HEK293 (cell line): ENCODE measurements around the gene PSG3.
"Not testable (repeated sequence)": the region's sequence is repeated elsewhere in the genome, so short reads cannot be mapped to it uniquely, and the experiment has no call there.

ENCODE experiments used
- CTCF ChIA-PET: fragments of 350-600 bp; formaldehyde crosslinking; extraction: SDS; loops from one replicate; lab custom pipeline; 2021; ENCODE audit warnings: antibody characterized with exemption; lab: Yijun Ruan, JAX
- POLR2A ChIA-PET: fragments of 300-600 bp; formaldehyde crosslinking; extraction: SDS; loops from one replicate; lab custom pipeline; 2020; ENCODE audit warnings: antibody characterized with exemption, inconsistent platforms; lab: Yijun Ruan, JAX
- H3K27ac ChIP-seq: fragments of 200-500 bp; sonication (Bioruptor generic); 2 replicates; pipeline ENCODE4 v1.5.1; 2014; ENCODE audit warnings: low read depth, low read length, control low read depth, inconsistent platforms; ENCODE audit errors: extremely low read depth
- H3K36me3 ChIP-seq, 2 experiments: fragments of 200-500 bp in 1 of 2; sonication (Bioruptor generic) in 1 of 2; 1 replicate in 1 of 2; 2 replicates in 1 of 2; pipeline ENCODE4 v1.5.1; 2014 to 2017; ENCODE audit warnings: inconsistent platforms in 2 of 2, low read length in 2 of 2; ENCODE audit not compliant: control insufficient read depth in 2 of 2, insufficient read depth in 1 of 2
- H3K4me1 ChIP-seq: fragments of 200-500 bp; sonication (Bioruptor generic); 2 replicates; pipeline ENCODE4 v1.5.1; 2014; ENCODE audit warnings: mild to moderate bottlenecking, low read length, inconsistent platforms; ENCODE audit not compliant: control insufficient read depth, insufficient read depth
- H3K4me3 ChIP-seq: 2 replicates; pipeline ENCODE4 v1.5.1; 2011; ENCODE audit warnings: low read depth, mild to moderate bottlenecking, control low read depth, low read length, moderate library complexity
- H3K9me3 ChIP-seq: fragments of 200-500 bp; sonication (Bioruptor generic); 2 replicates; pipeline ENCODE4 v1.5.1; 2014; ENCODE audit warnings: low read depth, low read length, inconsistent platforms; ENCODE audit not compliant: control insufficient read depth, insufficient read depth

PSG3 gene

DNA sequence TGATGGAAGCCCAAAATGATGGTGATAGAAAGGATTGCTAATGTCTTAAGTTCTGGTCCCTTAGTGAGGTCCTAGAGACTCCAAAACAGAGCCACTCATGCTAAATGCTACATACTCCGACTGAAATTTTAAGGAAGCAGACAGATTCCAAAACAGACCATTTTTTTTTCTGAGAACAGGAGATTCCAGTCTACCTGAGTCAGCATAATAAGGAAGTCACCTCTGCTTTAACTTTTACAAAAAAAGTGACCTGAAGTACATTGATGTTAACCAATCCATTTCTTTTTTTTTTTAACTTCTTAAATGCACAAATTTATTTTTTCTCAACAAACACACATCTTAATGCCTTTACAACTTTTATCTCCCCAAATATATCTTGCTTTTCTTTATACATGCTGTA lies 65.7 kb downstream of the PSG3 start:
- CTCF ChIA-PET = interaction anchor here (1.2 kb wide), 1 partner anchor 8 kb away, joined by 3 read pairs; no protein-coding TSS in a partner anchor
- H3K36me3 ChIP-seq, H3K9me3 ChIP-seq, POLR2A ChIA-PET, H3K27ac ChIP-seq, H3K4me1 ChIP-seq, H3K4me3 ChIP-seq: not testable (repeated sequence)
